ENCODE results near the gene SNX2.
"Not testable (repeated sequence)": the region's sequence is repeated elsewhere in the genome, so short reads cannot be mapped to it uniquely, and the experiment has no call there.

SNX2 gene

GRCh38 chr5:122774861-122775549 is at the start of gene SNX2:
Gene SNX2 (plus strand): TSS chr5:122775080. CDS start chr5:122775104, 24 bp downstream.
- DNase-seq: peak; percentile 84

GRCh38 chr5:122727112-122727541 is 47.8 kb upstream of the SNX2 start:
- no peak for DNase-seq

GRCh38 chr5:122730037-122730436 is 44.8 kb upstream of the SNX2 start:
- no peak for DNase-seq

- DNase-seq: no peak
Observed at GRCh38 chr5:122730456-122730855, 44.4 kb upstream of the SNX2 start.

- DNase-seq: no peak
Observed at GRCh38 chr5:122736086-122736845, 38.6 kb upstream of the SNX2 start.

- no peak for DNase-seq
Observed at GRCh38 chr5:122738088-122738487, 36.8 kb upstream of the SNX2 start.

- DNase-seq: no peak
Observed at GRCh38 chr5:122741681-122742080, 33.2 kb upstream of the SNX2 start.

- DNase-seq: no peak
Observed at GRCh38 chr5:122743261-122743660, 31.6 kb upstream of the SNX2 start.

GRCh38 chr5:122745597-122745996 is 29.3 kb upstream of the SNX2 start:
- no peak for DNase-seq

- no peak for DNase-seq
Observed at GRCh38 chr5:122749886-122750285, 25.0 kb upstream of the SNX2 start.

GRCh38 chr5:122751293-122751782 is 23.5 kb upstream of the SNX2 start:
- no peak for DNase-seq

GRCh38 chr5:122753500-122753899 is 21.4 kb upstream of the SNX2 start:
- no peak for DNase-seq

GRCh38 chr5:122755783-122756182 is 19.1 kb upstream of the SNX2 start:
- no peak for DNase-seq

GRCh38 chr5:122756264-122756911 is 18.5 kb upstream of the SNX2 start:
- DNase-seq: no peak

- no peak for DNase-seq
Observed at GRCh38 chr5:122757285-122757684, 17.6 kb upstream of the SNX2 start.

- DNase-seq: no peak
Observed at GRCh38 chr5:122759241-122760070, 15.4 kb upstream of the SNX2 start.

GRCh38 chr5:122760236-122760635 is 14.6 kb upstream of the SNX2 start:
- DNase-seq: no peak

- DNase-seq: no peak
Observed at GRCh38 chr5:122761115-122761514, 13.8 kb upstream of the SNX2 start.

- DNase-seq: not testable (repeated sequence)
Observed at GRCh38 chr5:122761896-122762295, 13.0 kb upstream of the SNX2 start.

- DNase-seq: no peak
Observed at GRCh38 chr5:122766130-122766529, 8.8 kb upstream of the SNX2 start.

GRCh38 chr5:122770477-122770876 is 4.4 kb upstream of the SNX2 start:
- no peak for DNase-seq

- DNase-seq: no peak
Observed at GRCh38 chr5:122772446-122772845, 2.4 kb upstream of the SNX2 start.

- no peak for DNase-seq
Observed at GRCh38 chr5:122773619-122774018, 1.3 kb upstream of the SNX2 start.

Measured in NCI-H345 (cell line).